Smooth muscle cell (in vitro differentiated cells): ENCODE results near the gene SSTR5. TPM values are rescaled to one million over a fixed set of nuclear protein-coding genes. Genes with fewer than 3 reads are reported as not detected.

Experiments used
- DNase-seq: peaks from one replicate; lab custom pipeline; 2025; ENCODE audit not compliant: unreplicated experiment; lab: John Stamatoyannopoulos, UW
- H2AFZ ChIP-seq: fragments of 200-600 bp; sonication (generic); 2 replicates; pipeline ENCODE4 v1.6.0; 2016; ENCODE audit warnings: antibody characterized with exemption, low read depth, mild to moderate bottlenecking
- H3F3A ChIP-seq: fragments of 200-600 bp; sonication (generic); 2 replicates; pipeline ENCODE4 v1.6.0; 2017; ENCODE audit warnings: antibody characterized with exemption, low read depth
- H3K27ac ChIP-seq: fragments of 200-600 bp; sonication (generic); 2 replicates; pipeline ENCODE4 v1.5.1; 2016; ENCODE audit warnings: low read depth, mild to moderate bottlenecking
- H3K27me3 ChIP-seq: fragments of 200-600 bp; sonication (generic); 2 replicates; pipeline ENCODE4 v1.6.1; 2016; ENCODE audit warnings: low read depth, mild to moderate bottlenecking
- H3K36me3 ChIP-seq: fragments of 200-600 bp; sonication (generic); 2 replicates; pipeline ENCODE4 v1.5.1; 2016; ENCODE audit warnings: low read depth
- H3K4me1 ChIP-seq: fragments of 200-600 bp; sonication (generic); 2 replicates; pipeline ENCODE4 v1.5.1; 2016; ENCODE audit warnings: low read depth
- H3K4me2 ChIP-seq: fragments of 200-600 bp; sonication (generic); 2 replicates; pipeline ENCODE4 v1.6.0; 2016; ENCODE audit warnings: mild to moderate bottlenecking
- H3K4me3 ChIP-seq: fragments of 200-600 bp; sonication (generic); 2 replicates; pipeline ENCODE4 v1.5.1; 2016; ENCODE audit warnings: mild to moderate bottlenecking
- H3K79me2 ChIP-seq: fragments of 200-600 bp; sonication (generic); 2 replicates; pipeline ENCODE4 v1.6.0; 2016; ENCODE audit warnings: low read depth, mild to moderate bottlenecking
- H3K9ac ChIP-seq: fragments of 200-600 bp; sonication (generic); 2 replicates; pipeline ENCODE4 v1.6.0; 2016; ENCODE audit warnings: low read depth
- H3K9me3 ChIP-seq: fragments of 200-600 bp; sonication (generic); replicated peaks from 2 replicates; pipeline ENCODE4 v1.5.1; 2016; ENCODE audit warnings: low read depth
- H4K20me1 ChIP-seq: fragments of 200-600 bp; sonication (generic); 2 replicates; pipeline ENCODE4 v1.6.0; 2016; ENCODE audit warnings: low read depth
- CTCF ChIP-seq: fragments of 200-600 bp; sonication (generic); IDR thresholded peaks from 2 replicates; pipeline ENCODE4 v1.5.1; 2017; ENCODE audit warnings: borderline replicate concordance, mild to moderate bottlenecking, antibody characterized with exemption; ENCODE audit not compliant: insufficient read depth, poor library complexity, severe bottlenecking
- WGBS: methylation state at CpG from one replicate; pipeline ENCODE4 v1.1.7; 2016; ENCODE audit warnings: low lambda C conversion rate; 5-methylcytosine and 5-hydroxymethylcytosine counted together
- polyA plus RNA-seq: library from polyadenylated mRNA; unstranded; fragments of >200 nt; fragmentation: Nextera tagmentation; extraction: Ambion mirVana; gene quantifications from 2 replicates; pipeline ENCODE4 v1.2.1, GENCODE V29; 2016
- total RNA-seq: library from RNA; depleted of rRNA; stranded (reverse); fragments of >200 nt; gene quantifications from 2 replicates; pipeline ENCODE4 v1.2.3, GENCODE V29; 2014

SSTR5 gene
- total and polyA plus RNA-seq, 2 experiments from 2014 or later, result not detected

GRCh38 chr16:1037394-1038257 lies 34.9 kb upstream of the SSTR5 start:
- WGBS, result 58% methylated on average over 30 of the region's 31 CpGs
- Histone ChIP-seq H3K9ac (no peak overlapping the region), H3K79me2 (no peaks in the 10 kb centered on the region), H3K4me2 (peak overlapping the region; percentile 82), H4K20me1 (no peaks in the 10 kb centered on the region), H3K9me3 (no peaks in the 10 kb centered on the region), H3K4me1 (peaks cover 16% of the 10 kb centered on the region), H3K27me3 (no peaks in the 10 kb centered on the region), H3F3A (no peaks in the 10 kb centered on the region), H3K36me3 (no peaks in the 10 kb centered on the region), H2AFZ (no peak overlapping the region), H3K4me3 (peak overlapping the region; percentile 5), H3K27ac (no peak overlapping the region)
- DNase-seq, result no peak
- no peak for TF ChIP-seq CTCF

DNA sequence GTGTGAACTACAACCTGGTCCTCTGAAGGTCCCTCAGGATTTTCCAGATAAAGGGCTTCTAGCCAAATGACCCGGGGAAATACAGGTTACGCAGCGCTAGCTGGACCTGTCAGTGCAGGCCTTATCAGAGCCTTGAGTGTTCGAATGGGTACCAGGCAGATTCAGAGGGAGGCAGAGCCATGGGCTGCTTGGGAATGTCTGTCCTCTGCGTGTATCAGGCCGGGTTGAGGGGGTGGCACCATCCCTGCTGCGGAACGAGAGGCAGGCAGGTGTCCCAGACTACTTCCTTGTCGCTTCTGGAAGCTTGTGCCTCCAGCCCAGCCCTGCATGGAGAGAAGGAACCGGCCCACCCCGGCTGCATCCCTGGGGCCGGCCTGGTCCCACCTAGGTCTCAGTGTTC lies 33.6 kb upstream of the SSTR5 start:
- WGBS, result 95% methylated on average over 12 of the region's 12 CpGs
- Histone ChIP-seq H3K4me2 (no peak overlapping the region), H2AFZ (no peak overlapping the region), H3K4me1 (peaks cover 16% of the 10 kb centered on the region), H4K20me1 (no peaks in the 10 kb centered on the region), H3K36me3 (no peaks in the 10 kb centered on the region), H3K79me2 (no peaks in the 10 kb centered on the region), H3K9ac (no peak overlapping the region), H3K9me3 (no peaks in the 10 kb centered on the region), H3F3A (no peaks in the 10 kb centered on the region), H3K27me3 (no peaks in the 10 kb centered on the region), H3K27ac (no peak overlapping the region), H3K4me3 (no peak overlapping the region)
- DNase-seq, result no peak
- no peak for TF ChIP-seq CTCF

GRCh38 chr16:1039762-1040161 lies 32.8 kb upstream of the SSTR5 start:
- H3K36me3 ChIP-seq, result no peaks in the 10 kb centered on the region
- no peak for TF ChIP-seq CTCF
- no peak overlapping the region for H3K27ac ChIP-seq
- H3K4me3 ChIP-seq, result no peak overlapping the region
- H3K9me3 ChIP-seq, result no peaks in the 10 kb centered on the region
- H4K20me1 ChIP-seq, result no peaks in the 10 kb centered on the region
- DNase-seq, result no peak
- peaks cover 16% of the 10 kb centered on the region for H3K4me1 ChIP-seq
- no peak overlapping the region for H3K9ac ChIP-seq
- no peak overlapping the region for H2AFZ ChIP-seq
- H3K27me3 ChIP-seq, result no peaks in the 10 kb centered on the region
- H3F3A ChIP-seq, result no peaks in the 10 kb centered on the region
- H3K4me2 ChIP-seq, result no peak overlapping the region
- H3K79me2 ChIP-seq, result no peaks in the 10 kb centered on the region
- 84% methylated on average over 11 of the region's 11 CpGs for WGBS

DNA sequence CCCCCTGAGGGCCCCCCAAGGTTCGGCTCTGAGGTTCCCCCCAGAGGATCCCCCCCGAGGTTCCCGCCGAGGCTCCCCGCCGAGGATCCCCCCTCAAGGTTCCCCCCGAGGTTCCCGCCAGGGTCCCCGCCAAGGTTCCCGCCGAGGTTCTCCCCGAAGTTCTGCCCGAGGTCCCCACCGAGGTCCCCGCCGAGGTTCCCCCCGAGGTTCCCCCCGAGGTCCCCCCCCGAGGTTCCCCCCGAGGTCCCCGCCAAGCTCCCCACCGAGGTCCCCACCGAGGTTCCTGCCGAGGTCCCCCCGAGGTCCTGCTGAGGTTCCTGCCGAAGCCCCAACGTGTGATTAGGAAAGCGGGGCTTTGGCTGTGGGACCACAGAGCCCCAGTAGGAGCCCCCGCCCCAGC lies 32.2 kb upstream of the SSTR5 start:
- H3K9me3 ChIP-seq, result no peaks in the 10 kb centered on the region
- H3K4me3 ChIP-seq, result no peak overlapping the region
- peaks cover 16% of the 10 kb centered on the region for H3K4me1 ChIP-seq
- no peaks in the 10 kb centered on the region for H3K27me3 ChIP-seq
- H3K27ac ChIP-seq, result no peak overlapping the region
- WGBS, result 94% methylated on average over 9 of the region's 29 CpGs
- H3K79me2 ChIP-seq, result no peaks in the 10 kb centered on the region
- no peak overlapping the region for H3K9ac ChIP-seq
- no peaks in the 10 kb centered on the region for H4K20me1 ChIP-seq
- no peak overlapping the region for H3K4me2 ChIP-seq
- H3K36me3 ChIP-seq, result no peaks in the 10 kb centered on the region
- TF ChIP-seq CTCF, result no peak
- no peak for DNase-seq
- H2AFZ ChIP-seq, result no peak overlapping the region
- H3F3A ChIP-seq, result no peaks in the 10 kb centered on the region
